ENCODE data around the gene UTRN. TPM values are rescaled to one million over a fixed set of nuclear protein-coding genes. Genes with fewer than 3 reads are reported as not detected.

The UTRN gene
- total and polyA plus RNA-seq, 2 donors (not counting 1 experiment from before 2014, with no cell fraction given) = 43.9 to 130 TPM

DNA sequence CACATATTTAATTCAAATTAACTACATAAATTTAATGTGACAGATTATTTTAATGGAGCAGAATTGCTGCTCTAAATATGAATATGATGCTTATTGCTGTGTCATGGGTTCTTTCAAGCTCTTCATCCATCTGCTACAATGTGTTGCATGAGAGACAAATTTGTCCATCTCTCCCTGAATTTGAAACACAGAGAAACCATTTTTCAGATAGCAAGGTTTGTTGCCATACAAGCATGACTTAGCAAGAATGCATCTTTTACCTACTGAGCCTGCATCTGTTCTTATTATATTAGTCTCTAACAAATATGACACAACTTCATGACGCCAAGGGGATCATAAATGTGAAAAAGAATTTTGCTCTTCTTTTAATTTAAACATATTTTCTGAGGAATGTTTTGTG, 8.0 kb upstream of the UTRN start:
- H3K4me1 ChIP-seq (ENCODE audit: control insufficient read depth, extremely low read depth, insufficient read depth, low read length) = no peaks in the 10 kb centered on the region
- no peak overlapping the region for H2AFZ ChIP-seq (ENCODE audit: low read length)
- no peak for DNase-seq (ENCODE audit: low read depth in 2 of 2)
- H3K27me3 ChIP-seq (ENCODE audit: control insufficient read depth, insufficient read depth, low read length) = no peaks in the 10 kb centered on the region
- no peaks in the 10 kb centered on the region for H3K9me3 ChIP-seq (ENCODE audit: control insufficient read depth, insufficient read depth, low read depth, low read length)
- H3K36me3 ChIP-seq (ENCODE audit: control insufficient read depth, insufficient read depth, low read length) = no peaks in the 10 kb centered on the region
- H3K9ac ChIP-seq (ENCODE audit: insufficient read depth, low read length) = no peak overlapping the region
- no peak overlapping the region for H3K4me3 ChIP-seq (replicated peaks in 1 of 4; ENCODE audit: control extremely low read depth in 1 of 4, insufficient read depth in 1 of 4, low read depth in 3 of 4, low read length in 4 of 4)
- no peaks in the 10 kb centered on the region for H4K20me1 ChIP-seq (ENCODE audit: control insufficient read depth, extremely low read depth, insufficient read depth, low read length)
- no peak overlapping the region for H3K4me2 ChIP-seq (ENCODE audit: extremely low read depth, insufficient read depth, low read length)
- no peak overlapping the region for H3K27ac ChIP-seq (ENCODE audit: insufficient read depth, low read length)
- no peaks in the 10 kb centered on the region for H3K79me2 ChIP-seq (ENCODE audit: control insufficient read depth, insufficient read depth, low read length)
- no peak for TF ChIP-seq EZH2 (IDR thresholded peaks at IDR 0.05; ENCODE audit: low read length, missing control alignments)
- TF ChIP-seq, protein P1, sequence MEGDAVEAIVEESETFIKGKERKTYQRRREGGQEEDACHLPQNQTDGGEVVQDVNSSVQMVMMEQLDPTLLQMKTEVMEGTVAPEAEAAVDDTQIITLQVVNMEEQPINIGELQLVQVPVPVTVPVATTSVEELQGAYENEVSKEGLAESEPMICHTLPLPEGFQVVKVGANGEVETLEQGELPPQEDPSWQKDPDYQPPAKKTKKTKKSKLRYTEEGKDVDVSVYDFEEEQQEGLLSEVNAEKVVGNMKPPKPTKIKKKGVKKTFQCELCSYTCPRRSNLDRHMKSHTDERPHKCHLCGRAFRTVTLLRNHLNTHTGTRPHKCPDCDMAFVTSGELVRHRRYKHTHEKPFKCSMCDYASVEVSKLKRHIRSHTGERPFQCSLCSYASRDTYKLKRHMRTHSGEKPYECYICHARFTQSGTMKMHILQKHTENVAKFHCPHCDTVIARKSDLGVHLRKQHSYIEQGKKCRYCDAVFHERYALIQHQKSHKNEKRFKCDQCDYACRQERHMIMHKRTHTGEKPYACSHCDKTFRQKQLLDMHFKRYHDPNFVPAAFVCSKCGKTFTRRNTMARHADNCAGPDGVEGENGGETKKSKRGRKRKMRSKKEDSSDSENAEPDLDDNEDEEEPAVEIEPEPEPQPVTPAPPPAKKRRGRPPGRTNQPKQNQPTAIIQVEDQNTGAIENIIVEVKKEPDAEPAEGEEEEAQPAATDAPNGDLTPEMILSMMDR (conservative IDR thresholded peaks at IDR 0.05 in 1 of 2, IDR thresholded peaks at IDR 0.05 in 1 of 2; ENCODE audit: low read depth in 1 of 2, low read length in 2 of 2) = no peak

DNA sequence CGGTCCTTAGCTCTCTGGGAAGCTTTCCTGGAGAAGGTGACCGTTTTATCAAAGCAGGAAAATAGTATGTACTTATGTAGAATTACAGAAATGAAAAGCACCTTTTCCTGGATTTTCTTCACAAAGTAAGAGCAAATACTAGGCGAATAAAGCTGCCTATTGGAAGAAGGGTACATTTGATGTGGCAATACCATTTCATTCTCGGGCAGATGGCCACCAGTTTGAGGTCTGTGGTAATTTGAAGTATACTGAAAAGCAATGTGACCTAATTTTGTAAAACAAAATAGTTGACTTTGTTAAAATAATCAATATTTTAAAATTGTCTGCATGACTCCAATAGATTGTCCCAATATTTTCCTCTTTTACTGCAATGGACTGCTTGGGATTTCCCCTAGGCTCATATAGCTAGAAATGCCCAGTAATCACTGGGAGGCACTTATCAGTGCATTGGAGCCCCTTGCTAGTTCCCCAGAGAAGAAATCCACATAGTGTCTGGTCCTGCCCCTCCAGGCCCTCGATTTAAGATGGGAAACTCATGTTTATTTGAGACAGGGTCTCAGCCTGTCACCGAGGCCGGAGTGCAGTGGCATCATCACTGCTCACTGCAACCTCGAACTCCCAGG, 7.4 kb upstream of the UTRN start:
- TF ChIP-seq, protein P1 (conservative IDR thresholded peaks at IDR 0.05 in 1 of 2, IDR thresholded peaks at IDR 0.05 in 1 of 2; ENCODE audit: low read depth in 1 of 2, low read length in 2 of 2) = no peak
- TF ChIP-seq EZH2 (IDR thresholded peaks at IDR 0.05; ENCODE audit: low read length, missing control alignments) = no peak

DNA sequence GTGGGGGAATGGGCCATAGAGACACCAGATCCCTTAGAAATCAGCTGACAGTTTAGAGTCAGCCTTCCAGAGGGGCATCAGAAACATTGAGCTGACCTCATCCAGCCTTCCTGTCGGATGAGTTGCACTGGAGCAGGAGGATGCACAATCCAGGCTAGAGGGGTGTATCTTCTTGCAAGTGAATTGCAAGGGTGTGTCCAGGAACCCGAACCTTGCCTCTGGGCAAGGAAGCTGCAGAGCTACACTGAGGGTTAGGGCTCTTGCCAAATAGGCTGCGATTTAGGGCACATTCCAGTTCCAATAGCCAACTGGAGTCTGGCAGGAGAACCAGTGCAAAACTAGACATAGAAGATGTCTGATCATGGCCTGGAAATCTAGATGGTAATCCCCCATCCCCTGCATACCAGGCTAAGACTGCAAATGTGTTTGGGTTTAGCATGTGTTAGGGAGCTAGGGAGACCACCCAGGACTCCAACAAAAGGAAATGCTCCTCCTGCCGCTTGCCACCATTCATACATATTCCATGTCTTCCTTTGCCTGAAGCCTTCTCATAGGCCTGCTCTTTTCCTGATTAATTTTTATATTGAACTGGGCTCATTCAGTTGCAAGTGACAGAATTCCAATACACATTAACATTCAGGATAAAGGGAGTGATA, 6.3 kb upstream of the UTRN start:
- Histone ChIP-seq H4K20me1 (ENCODE audit: control insufficient read depth, extremely low read depth, insufficient read depth, low read length) (no peaks in the 10 kb centered on the region), H3K4me1 (ENCODE audit: control insufficient read depth, extremely low read depth, insufficient read depth, low read length) (no peaks in the 10 kb centered on the region), H3K4me2 (ENCODE audit: extremely low read depth, insufficient read depth, low read length) (no peak overlapping the region), H3K9ac (ENCODE audit: insufficient read depth, low read length) (no peak overlapping the region), H3K4me3 (replicated peaks in 1 of 4; ENCODE audit: control extremely low read depth in 1 of 4, insufficient read depth in 1 of 4, low read depth in 3 of 4, low read length in 4 of 4) (no peak overlapping the region), H2AFZ (ENCODE audit: low read length) (no peak overlapping the region), H3K79me2 (ENCODE audit: control insufficient read depth, insufficient read depth, low read length) (no peaks in the 10 kb centered on the region), H3K9me3 (ENCODE audit: control insufficient read depth, insufficient read depth, low read depth, low read length) (no peaks in the 10 kb centered on the region), H3K27ac (ENCODE audit: insufficient read depth, low read length) (no peak overlapping the region), H3K27me3 (ENCODE audit: control insufficient read depth, insufficient read depth, low read length) (no peaks in the 10 kb centered on the region), H3K36me3 (ENCODE audit: control insufficient read depth, insufficient read depth, low read length) (no peaks in the 10 kb centered on the region)
- no peak for DNase-seq (ENCODE audit: low read depth in 2 of 2)
- TF ChIP-seq, protein P1 (conservative IDR thresholded peaks at IDR 0.05 in 1 of 2, IDR thresholded peaks at IDR 0.05 in 1 of 2; ENCODE audit: low read depth in 1 of 2, low read length in 2 of 2) = no peak
- no peak for TF ChIP-seq EZH2 (IDR thresholded peaks at IDR 0.05; ENCODE audit: low read length, missing control alignments)

More for the DNA sequence above, 7.4 kb upstream of the UTRN start:
- no peak overlapping the region for H3K4me3 ChIP-seq (replicated peaks in 1 of 4; ENCODE audit: control extremely low read depth in 1 of 4, insufficient read depth in 1 of 4, low read depth in 3 of 4, low read length in 4 of 4)
- no peak overlapping the region for H2AFZ ChIP-seq (ENCODE audit: low read length)
- no peak overlapping the region for H3K9ac ChIP-seq (ENCODE audit: insufficient read depth, low read length)
- no peak for DNase-seq (ENCODE audit: low read depth in 2 of 2)
- H3K4me1 ChIP-seq (ENCODE audit: control insufficient read depth, extremely low read depth, insufficient read depth, low read length) = no peaks in the 10 kb centered on the region
- H3K4me2 ChIP-seq (ENCODE audit: extremely low read depth, insufficient read depth, low read length) = no peak overlapping the region
- H3K27ac ChIP-seq (ENCODE audit: insufficient read depth, low read length) = no peak overlapping the region
- no peaks in the 10 kb centered on the region for H4K20me1 ChIP-seq (ENCODE audit: control insufficient read depth, extremely low read depth, insufficient read depth, low read length)
- no peaks in the 10 kb centered on the region for H3K9me3 ChIP-seq (ENCODE audit: control insufficient read depth, insufficient read depth, low read depth, low read length)
- no peaks in the 10 kb centered on the region for H3K79me2 ChIP-seq (ENCODE audit: control insufficient read depth, insufficient read depth, low read length)
- H3K27me3 ChIP-seq (ENCODE audit: control insufficient read depth, insufficient read depth, low read length) = no peaks in the 10 kb centered on the region
- H3K36me3 ChIP-seq (ENCODE audit: control insufficient read depth, insufficient read depth, low read length) = no peaks in the 10 kb centered on the region
